Stimulated activated CD4-positive, alpha-beta T cell treated with anti-CD3 and anti-CD28 coated beads, Interleukin-15, amount 100 ng/mL, for 24 hours (primary cell): Measurements from ENCODE around the gene CDH4.
"Not testable (repeated sequence)": the region's sequence is repeated elsewhere in the genome, so short reads cannot be mapped to it uniquely, and the experiment has no call there.

Experiments
- DNase-seq: peaks from one replicate; pipeline ENCODE4 v3.0.0-alpha.2; 2020

Gene CDH4

DNA sequence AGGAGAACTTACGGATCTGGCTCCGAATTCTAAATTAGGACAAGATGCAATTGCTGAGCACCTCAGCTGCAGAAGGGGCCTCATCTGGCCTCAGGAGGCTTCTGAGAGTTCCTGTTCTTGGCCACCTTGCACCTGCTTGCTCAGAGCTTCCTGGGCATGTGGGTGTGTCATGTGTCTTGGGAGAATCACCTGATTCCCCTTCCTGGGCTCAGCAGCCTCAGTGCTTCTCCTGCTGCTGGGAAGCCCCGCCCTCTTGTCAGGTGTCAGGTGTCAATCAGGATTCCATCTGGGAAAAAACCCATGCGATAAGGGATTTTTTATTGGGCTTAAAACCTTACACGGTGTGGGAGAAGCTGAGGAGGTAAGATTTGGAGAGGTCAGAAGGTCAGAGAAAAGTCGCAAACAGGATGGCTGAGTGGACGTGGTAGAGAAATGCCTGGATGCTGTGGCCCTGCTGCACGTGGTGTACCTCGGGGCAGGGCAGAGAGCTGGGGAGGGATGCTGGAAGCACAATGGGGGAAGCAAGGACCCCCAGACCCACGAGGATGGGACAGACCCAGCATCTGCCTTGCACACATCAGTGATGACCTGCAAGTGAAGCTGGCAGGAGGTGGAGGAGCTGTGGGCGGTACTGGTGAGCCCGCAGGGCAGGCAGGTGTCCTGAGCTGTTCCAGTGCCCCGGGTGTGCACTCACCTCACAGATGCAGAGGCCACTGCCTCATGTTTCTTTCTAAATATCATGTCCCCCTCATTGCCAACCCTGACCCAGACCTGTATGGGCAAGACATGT, 170.8 kb downstream of the CDH4 start:
- no peak for DNase-seq

GRCh38 chr20:61424011-61424627, 172.1 kb downstream of the CDH4 start:
- DNase-seq, result no peak

DNA sequence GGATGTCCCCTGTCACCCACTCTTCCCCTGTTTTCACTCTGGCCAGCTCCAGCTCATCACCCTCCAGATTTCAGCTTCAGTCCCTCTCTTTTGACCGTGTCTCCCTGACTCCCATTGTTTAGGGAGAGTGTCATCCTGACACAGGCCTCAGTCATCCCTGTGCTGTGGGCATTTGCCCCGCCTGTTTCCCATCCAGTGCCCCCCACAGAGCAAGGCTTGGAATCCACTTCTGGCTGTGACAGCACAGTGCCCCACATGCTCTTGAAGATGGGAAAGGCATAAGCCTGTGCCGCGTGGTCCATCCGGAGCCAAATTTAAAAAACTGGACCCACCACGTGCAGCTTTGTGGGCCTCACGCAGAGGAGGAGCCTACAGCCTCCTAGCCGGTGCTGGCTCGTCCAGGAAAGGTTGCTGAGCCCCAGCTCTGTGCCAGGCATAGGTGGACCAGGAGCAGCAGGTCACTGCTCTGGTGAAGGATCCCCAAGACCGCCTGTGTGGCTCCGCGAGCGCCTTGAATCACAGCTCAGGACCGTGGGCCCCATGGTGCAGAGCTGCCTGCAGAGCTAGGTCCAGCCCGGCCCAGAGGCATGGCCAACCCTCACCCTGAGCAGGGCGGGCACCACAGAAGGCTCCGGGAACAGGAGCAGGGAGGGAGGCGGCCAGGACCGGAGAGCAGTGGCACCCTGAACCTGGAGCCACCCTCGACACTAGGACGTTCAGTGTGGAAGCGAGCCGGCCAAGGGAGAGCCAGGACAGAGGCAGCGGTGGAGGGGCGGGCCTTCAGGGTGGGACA, 172.8 kb downstream of the CDH4 start:
- DNase-seq, result no peak

- DNase-seq, result not testable (repeated sequence)
Measured at GRCh38 chr20:61425541-61425991, 173.5 kb downstream of the CDH4 start.

DNA sequence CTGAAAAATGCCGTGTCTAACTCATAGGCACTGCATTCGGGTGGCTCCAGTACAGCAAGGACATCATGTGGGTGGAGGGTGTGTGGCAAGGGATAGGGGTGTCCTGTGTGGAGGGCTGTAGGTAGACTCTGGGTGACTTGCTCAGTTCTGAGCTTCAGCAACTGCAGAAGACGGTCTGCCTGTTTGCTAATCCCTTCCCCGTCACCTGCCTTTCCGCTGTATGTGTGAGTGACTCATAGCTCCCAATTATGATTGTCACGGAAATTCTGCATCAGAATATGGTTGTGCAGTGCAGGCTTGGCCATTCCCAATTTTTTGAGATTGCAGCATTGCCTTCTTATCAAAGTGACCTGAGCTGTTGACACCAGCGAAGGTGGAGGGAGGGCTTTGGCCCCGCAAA, 174.3 kb downstream of the CDH4 start:
- DNase-seq, result no peak

DNA sequence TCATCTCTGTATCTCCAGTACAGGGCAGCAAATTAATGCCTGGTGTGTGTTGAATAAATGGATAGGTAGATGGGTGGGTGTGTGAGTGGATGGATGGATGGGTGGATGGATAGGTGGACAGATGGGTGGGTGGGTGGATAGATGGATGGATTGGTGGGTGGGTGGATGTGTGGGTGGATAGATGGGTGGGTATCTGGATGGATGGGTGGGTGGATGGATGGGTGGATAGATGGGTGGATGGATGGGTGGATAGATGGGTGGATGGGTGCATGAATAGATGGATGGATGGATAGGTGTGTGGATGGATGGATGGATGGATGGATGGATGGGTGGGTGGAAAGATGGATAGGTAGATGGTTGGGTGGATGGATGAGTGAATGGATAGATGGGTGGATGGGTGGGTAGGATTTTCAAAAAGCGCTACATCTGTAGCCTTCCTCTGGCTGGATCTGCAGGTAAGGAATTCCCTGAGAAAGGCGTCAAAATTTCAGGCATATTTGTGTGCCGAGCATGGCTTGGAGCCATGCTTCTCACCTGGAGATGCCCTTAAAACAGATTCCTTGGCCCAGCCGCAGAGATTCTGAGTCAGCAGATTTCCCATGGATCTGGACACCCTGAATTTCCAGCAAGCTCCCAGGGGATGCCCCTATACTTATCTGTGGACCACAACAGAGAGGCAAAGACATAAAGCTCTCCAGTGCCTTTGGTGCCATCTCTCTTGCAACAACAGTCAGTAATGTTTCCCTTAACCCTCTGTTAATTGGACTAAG, 177.6 kb downstream of the CDH4 start:
- DNase-seq, result no peak

GRCh38 chr20:61430228-61430624, 178.2 kb downstream of the CDH4 start:
- no peak for DNase-seq

GRCh38 chr20:61433176-61433575, 181.1 kb downstream of the CDH4 start:
- no peak for DNase-seq

GRCh38 chr20:61433816-61434215, 181.8 kb downstream of the CDH4 start:
- no peak for DNase-seq

DNA sequence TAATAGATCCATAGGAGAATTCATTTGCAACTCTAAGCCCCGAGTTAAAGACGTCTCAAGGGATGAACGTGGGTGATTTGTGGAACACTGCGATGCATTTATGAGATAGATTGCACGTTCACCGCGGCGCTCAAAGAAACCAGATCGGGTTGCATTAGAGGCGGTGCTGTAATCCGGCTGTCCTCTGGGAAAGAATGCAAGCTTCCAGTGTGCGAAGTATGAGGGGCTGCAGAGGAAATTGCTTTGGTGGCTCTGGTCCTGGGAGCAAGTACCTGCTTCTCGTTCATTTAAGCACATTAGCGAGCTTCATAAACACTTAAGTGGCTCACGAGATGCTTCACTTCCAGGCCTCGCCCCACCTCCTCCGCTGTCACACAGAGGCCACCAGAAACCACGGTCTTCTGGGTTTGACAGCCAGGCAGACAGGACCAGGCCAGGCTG, 182.3 kb downstream of the CDH4 start:
- DNase-seq, result no peak

GRCh38 chr20:61435184-61435822, 183.2 kb downstream of the CDH4 start:
- no peak for DNase-seq

DNA sequence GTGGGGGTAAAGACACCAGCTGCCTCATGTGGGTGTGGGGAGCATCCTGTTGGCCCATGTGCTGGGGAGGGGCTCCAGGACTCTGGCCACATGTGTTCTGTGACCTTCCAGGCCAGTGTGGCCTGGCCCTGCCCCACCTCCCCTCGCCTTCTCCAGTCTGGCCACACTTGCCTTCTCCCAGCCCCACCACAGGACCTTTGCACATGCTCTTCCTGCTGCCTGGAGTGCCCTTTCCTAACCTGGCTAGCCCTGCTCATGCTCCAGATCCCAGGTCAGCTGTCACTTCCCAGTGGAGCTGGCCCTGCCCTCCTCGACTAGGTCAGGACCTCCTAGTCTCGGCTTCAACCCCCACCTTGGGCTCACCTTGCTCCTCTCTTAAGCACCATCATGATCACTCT, 183.8 kb downstream of the CDH4 start:
- DNase-seq, result no peak

- no peak for DNase-seq
Measured at GRCh38 chr20:61436283-61436666, 184.2 kb downstream of the CDH4 start.

DNA sequence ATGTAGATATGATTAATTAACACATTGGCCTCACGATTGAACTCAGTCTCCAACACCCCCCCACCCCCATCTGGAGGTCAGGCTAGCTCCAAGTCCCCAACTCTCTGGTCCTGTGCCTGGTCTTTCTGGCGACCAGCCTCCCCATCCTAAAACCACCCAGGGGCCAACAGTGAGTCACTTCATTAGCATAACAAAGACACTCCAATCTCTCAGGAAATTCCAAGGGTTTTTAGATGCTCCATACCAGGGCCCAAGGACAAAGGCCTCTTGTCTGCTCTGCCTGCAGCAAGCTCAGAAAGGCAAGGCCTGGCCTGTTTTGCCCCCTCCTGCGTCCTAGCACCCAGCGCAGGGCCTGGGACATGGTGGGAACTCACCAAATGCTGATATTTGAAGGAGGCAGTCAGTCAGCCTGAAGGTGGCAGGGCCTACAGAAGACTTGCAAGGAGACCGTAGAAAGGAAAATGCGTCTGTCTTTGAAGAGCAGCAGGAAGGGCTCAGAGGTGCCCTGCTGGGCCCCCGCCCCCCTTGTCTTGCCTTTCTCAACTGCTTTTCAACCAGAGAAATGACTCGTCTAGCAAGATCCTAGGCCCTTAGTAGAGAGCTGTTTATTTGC, 184.7 kb downstream of the CDH4 start:
- no peak for DNase-seq

- no peak for DNase-seq
Measured at GRCh38 chr20:61437280-61438206, 185.5 kb downstream of the CDH4 start.

DNA sequence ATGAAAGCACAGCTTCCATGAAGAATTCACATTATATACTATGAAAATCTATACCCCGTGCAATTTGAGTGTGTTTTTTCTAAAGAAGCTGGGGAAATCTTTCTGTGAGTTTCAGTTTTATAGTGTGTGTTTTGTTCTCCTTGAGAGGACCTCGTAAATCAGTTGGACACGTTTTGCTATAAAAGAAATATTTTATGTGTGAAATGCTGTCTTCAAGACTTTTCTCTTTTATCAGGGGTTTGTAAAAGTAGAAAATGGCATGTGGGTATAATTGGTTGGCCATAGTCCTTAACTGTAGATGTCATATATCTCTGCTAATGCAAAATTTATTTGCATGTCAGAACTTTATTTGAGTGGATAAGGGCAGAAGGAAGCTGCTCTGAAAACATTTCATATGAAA, 186.2 kb downstream of the CDH4 start:
- DNase-seq, result no peak

- no peak for DNase-seq
Measured at GRCh38 chr20:61439251-61439650, 187.2 kb downstream of the CDH4 start.

DNA sequence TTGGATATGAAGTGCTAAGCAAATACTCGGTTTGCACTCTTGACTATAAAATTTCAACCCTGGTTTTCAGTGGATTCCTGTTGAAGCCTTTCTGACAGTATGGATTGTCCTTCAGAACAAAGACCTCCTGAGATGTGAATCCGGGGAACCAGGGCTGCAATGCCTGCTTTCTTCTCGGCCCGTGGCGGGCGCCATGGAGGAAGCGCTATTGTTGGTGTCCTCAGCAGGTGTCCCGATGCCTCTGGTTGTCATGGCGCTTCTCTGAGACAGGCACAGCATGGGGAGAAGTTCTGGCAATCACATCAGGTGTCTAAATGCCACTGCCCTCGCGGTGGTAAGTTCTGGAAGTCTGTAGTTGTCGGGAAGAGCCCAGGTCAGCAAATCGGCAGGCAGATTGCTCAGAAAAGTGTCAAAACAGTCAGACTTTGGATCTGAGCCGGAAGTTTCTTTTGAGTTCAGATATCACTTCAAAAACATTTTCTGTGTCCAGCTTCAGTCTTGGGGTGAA, 188.5 kb downstream of the CDH4 start:
- DNase-seq, result no peak

- no peak for DNase-seq
Measured at GRCh38 chr20:61441537-61441936, 189.5 kb downstream of the CDH4 start.

- no peak for DNase-seq
Measured at GRCh38 chr20:61442075-61442670, 190.1 kb downstream of the CDH4 start.
